ENCODE data around the gene HBM.

Gene HBM

GRCh38 chr16:118857-119256, 46.9 kb upstream of the HBM start:
- peaks cover 7% of the 10 kb centered on the region for H3F3A ChIP-seq (ENCODE audit: control insufficient read depth, insufficient read depth)
- peaks cover 3% of the 10 kb centered on the region; the same call in 1 of the 2 replicates for H3K79me2 ChIP-seq (ENCODE audit: control insufficient read depth, low read length)
- H3K9me2 ChIP-seq (replicated peaks; ENCODE audit: control insufficient read depth, low read length): no peaks in the 10 kb centered on the region
- no peaks in the 10 kb centered on the region for H3K9me3 ChIP-seq (ENCODE audit: control insufficient read depth, insufficient read depth, low read length)
- H3K27me3 ChIP-seq (ENCODE audit: control insufficient read depth, low read length): no peaks in the 10 kb centered on the region
- H3K27ac ChIP-seq (ENCODE audit: low read depth, low read length): no peak overlapping the region
- H3K4me1 ChIP-seq (ENCODE audit: control insufficient read depth, low read length): peaks cover 5% of the 10 kb centered on the region
- peaks cover 4% of the 10 kb centered on the region; the same call in 1 of the 2 replicates for H4K20me1 ChIP-seq (ENCODE audit: control insufficient read depth, insufficient read depth, low read depth, low read length)
- no peak overlapping the region for H3K4me2 ChIP-seq (ENCODE audit: low read length)
- H3K36me3 ChIP-seq (ENCODE audit: control insufficient read depth, low read length): peaks cover 36% of the 10 kb centered on the region
- H3K4me3 ChIP-seq (ENCODE audit: low read length): no peak overlapping the region
- TF ChIP-seq, protein P1, sequence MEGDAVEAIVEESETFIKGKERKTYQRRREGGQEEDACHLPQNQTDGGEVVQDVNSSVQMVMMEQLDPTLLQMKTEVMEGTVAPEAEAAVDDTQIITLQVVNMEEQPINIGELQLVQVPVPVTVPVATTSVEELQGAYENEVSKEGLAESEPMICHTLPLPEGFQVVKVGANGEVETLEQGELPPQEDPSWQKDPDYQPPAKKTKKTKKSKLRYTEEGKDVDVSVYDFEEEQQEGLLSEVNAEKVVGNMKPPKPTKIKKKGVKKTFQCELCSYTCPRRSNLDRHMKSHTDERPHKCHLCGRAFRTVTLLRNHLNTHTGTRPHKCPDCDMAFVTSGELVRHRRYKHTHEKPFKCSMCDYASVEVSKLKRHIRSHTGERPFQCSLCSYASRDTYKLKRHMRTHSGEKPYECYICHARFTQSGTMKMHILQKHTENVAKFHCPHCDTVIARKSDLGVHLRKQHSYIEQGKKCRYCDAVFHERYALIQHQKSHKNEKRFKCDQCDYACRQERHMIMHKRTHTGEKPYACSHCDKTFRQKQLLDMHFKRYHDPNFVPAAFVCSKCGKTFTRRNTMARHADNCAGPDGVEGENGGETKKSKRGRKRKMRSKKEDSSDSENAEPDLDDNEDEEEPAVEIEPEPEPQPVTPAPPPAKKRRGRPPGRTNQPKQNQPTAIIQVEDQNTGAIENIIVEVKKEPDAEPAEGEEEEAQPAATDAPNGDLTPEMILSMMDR (IDR thresholded peaks at IDR 0.05; ENCODE audit: low read depth, low read length, poor library complexity, severe bottlenecking): no peak
- no peak for TF ChIP-seq EZH2phosphoT487 (IDR thresholded peaks at IDR 0.05; ENCODE audit: borderline replicate concordance, low read length)

- Histone ChIP-seq H3K27me3 (ENCODE audit: control insufficient read depth, low read length) (no peaks in the 10 kb centered on the region), H3F3A (ENCODE audit: control insufficient read depth, insufficient read depth) (peaks cover 7% of the 10 kb centered on the region)
These were observed 46.5 kb upstream of the HBM start for GRCh38 chr16:119295-119694.

DNA sequence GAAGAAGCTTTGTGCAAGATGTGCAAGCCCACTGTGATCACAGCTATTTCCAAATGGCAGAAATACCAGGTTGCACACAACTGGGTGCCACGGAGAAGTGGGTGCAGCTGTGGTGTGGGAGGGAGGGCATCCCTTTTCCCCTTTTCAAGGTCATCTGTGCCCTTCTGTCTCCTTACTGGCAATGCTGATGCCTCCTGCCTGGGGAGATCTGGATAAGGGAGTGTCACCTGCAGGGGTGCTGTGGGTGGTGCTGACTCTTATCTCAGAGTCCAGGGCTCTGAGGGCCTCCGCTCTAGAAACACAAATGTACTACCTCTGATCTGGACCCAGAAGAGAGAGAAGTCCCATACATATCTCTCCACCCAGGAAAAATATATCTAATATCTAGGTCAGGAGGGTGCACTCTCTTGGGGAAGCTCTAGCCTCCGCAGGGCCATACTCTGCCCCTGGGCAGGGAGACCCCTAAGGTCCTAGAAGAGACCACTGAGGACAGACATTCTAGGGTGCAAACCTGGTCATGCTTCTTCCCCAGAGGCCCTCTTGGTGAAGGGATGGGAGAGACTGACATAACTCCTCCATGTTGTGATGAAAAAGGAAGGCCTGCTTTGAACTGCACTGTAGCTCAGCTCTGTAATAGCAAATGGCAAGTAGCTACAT, 45.8 kb upstream of the HBM start:
- peaks cover 5% of the 10 kb centered on the region for H3K4me1 ChIP-seq (ENCODE audit: control insufficient read depth, low read length)
- H3F3A ChIP-seq (ENCODE audit: control insufficient read depth, insufficient read depth): peaks cover 7% of the 10 kb centered on the region
- H3K27ac ChIP-seq (ENCODE audit: low read depth, low read length): no peak overlapping the region
- no peaks in the 10 kb centered on the region for H3K27me3 ChIP-seq (ENCODE audit: control insufficient read depth, low read length)
- peaks cover 4% of the 10 kb centered on the region; the same call in 1 of the 2 replicates for H4K20me1 ChIP-seq (ENCODE audit: control insufficient read depth, insufficient read depth, low read depth, low read length)
- H3K79me2 ChIP-seq (ENCODE audit: control insufficient read depth, low read length): peaks cover 3% of the 10 kb centered on the region; the same call in 1 of the 2 replicates
- H3K36me3 ChIP-seq (ENCODE audit: control insufficient read depth, low read length): peaks cover 33% of the 10 kb centered on the region
- H3K4me2 ChIP-seq (ENCODE audit: low read length): no peak overlapping the region
- no peaks in the 10 kb centered on the region for H3K9me2 ChIP-seq (replicated peaks; ENCODE audit: control insufficient read depth, low read length)
- H3K9me3 ChIP-seq (ENCODE audit: control insufficient read depth, insufficient read depth, low read length): no peaks in the 10 kb centered on the region
- TF ChIP-seq, protein P1 (IDR thresholded peaks at IDR 0.05; ENCODE audit: low read depth, low read length, poor library complexity, severe bottlenecking): no peak
- no peak for TF ChIP-seq EZH2phosphoT487 (IDR thresholded peaks at IDR 0.05; ENCODE audit: borderline replicate concordance, low read length)
- H3K4me3 ChIP-seq (ENCODE audit: low read length): no peak overlapping the region

More at GRCh38 chr16:119295-119694, 46.5 kb upstream of the HBM start:
- Histone ChIP-seq H3K9me3 (ENCODE audit: control insufficient read depth, insufficient read depth, low read length) (no peaks in the 10 kb centered on the region), H3K4me1 (ENCODE audit: control insufficient read depth, low read length) (peaks cover 5% of the 10 kb centered on the region), H3K36me3 (ENCODE audit: control insufficient read depth, low read length) (peaks cover 33% of the 10 kb centered on the region), H3K4me2 (ENCODE audit: low read length) (no peak overlapping the region), H3K79me2 (ENCODE audit: control insufficient read depth, low read length) (peaks cover 3% of the 10 kb centered on the region; the same call in 1 of the 2 replicates), H4K20me1 (ENCODE audit: control insufficient read depth, insufficient read depth, low read depth, low read length) (peaks cover 4% of the 10 kb centered on the region; the same call in 1 of the 2 replicates), H3K4me3 (ENCODE audit: low read length) (no peak overlapping the region), H3K27ac (ENCODE audit: low read depth, low read length) (no peak overlapping the region), H3K9me2 (replicated peaks; ENCODE audit: control insufficient read depth, low read length) (no peaks in the 10 kb centered on the region)
- no peak for TF ChIP-seq EZH2phosphoT487 (IDR thresholded peaks at IDR 0.05; ENCODE audit: borderline replicate concordance, low read length)
- TF ChIP-seq, protein P1 (IDR thresholded peaks at IDR 0.05; ENCODE audit: low read depth, low read length, poor library complexity, severe bottlenecking): no peak
